Trophoblast cell (in vitro differentiated cells and primary cell): Measurements from ENCODE around the gene PCK2.

Experiments used
- DNase-seq, 2 donors: peaks; one replicate each; pipeline ENCODE4 v3.0.0-alpha.2; 2016
- H2AFZ ChIP-seq: 2 replicates; pipeline ENCODE4 v1.6.1; 2013; ENCODE audit warnings: low read length, moderate library complexity, mild to moderate bottlenecking; ENCODE audit not compliant: insufficient read depth, poor library complexity
- H2AK5ac ChIP-seq: 2 replicates; pipeline ENCODE4 v1.6.1; 2013; ENCODE audit warnings: mild to moderate bottlenecking, low read length
- H2BK120ac ChIP-seq: 2 replicates; pipeline ENCODE4 v1.6.1; 2013; ENCODE audit warnings: low read length, mild to moderate bottlenecking, moderate library complexity; ENCODE audit not compliant: insufficient read depth, poor library complexity
- H2BK12ac ChIP-seq: 2 replicates; pipeline ENCODE4 v1.6.1; 2013; ENCODE audit warnings: mild to moderate bottlenecking, low read length, moderate library complexity
- H2BK5ac ChIP-seq: 2 replicates; pipeline ENCODE4 v1.6.1; 2013; ENCODE audit warnings: low read length, low read depth, moderate library complexity, mild to moderate bottlenecking; ENCODE audit not compliant: poor library complexity
- H3K14ac ChIP-seq: 2 replicates; pipeline ENCODE4 v1.6.1; 2013; ENCODE audit warnings: mild to moderate bottlenecking, low read length
- H3K18ac ChIP-seq: 2 replicates; pipeline ENCODE4 v1.6.1; 2013; ENCODE audit warnings: mild to moderate bottlenecking, low read length
- H3K23ac ChIP-seq: 2 replicates; pipeline ENCODE4 v1.6.1; 2013; ENCODE audit warnings: low read length
- H3K27ac ChIP-seq: 2 replicates; pipeline ENCODE4 v1.5.1; 2013; ENCODE audit warnings: low read depth, mild to moderate bottlenecking, inconsistent platforms, low read length, moderate library complexity
- H3K27me3 ChIP-seq: 2 replicates; pipeline ENCODE4 v1.6.1; 2013; ENCODE audit warnings: inconsistent platforms, mild to moderate bottlenecking, low read length, moderate library complexity; ENCODE audit not compliant: insufficient read depth
- H3K36me3 ChIP-seq, 2 experiments: 1 replicate in 1 of 2; 2 replicates in 1 of 2; pipeline ENCODE4 v1.6.1; 2013; ENCODE audit warnings: low read length in 2 of 2, mild to moderate bottlenecking in 2 of 2, moderate library complexity in 1 of 2; ENCODE audit not compliant: insufficient read depth in 2 of 2, control insufficient read depth in 1 of 2
- H3K4ac ChIP-seq: 2 replicates; pipeline ENCODE4 v1.6.1; 2013; ENCODE audit warnings: low read depth, mild to moderate bottlenecking, low read length, moderate library complexity
- H3K4me1 ChIP-seq, 2 experiments: 1 replicate in 1 of 2; 2 replicates in 1 of 2; pipeline ENCODE4 v1.6.1; 2013; ENCODE audit warnings: low read length in 2 of 2, mild to moderate bottlenecking in 2 of 2, moderate library complexity in 1 of 2; ENCODE audit not compliant: insufficient read depth in 2 of 2, control insufficient read depth in 1 of 2
- H3K4me2 ChIP-seq: 2 replicates; pipeline ENCODE4 v1.6.1; 2013; ENCODE audit warnings: inconsistent platforms, mild to moderate bottlenecking, low read length, moderate library complexity
- H3K4me3 ChIP-seq: 2 replicates; pipeline ENCODE4 v1.5.1; 2013; ENCODE audit warnings: mild to moderate bottlenecking, low read depth, low read length, inconsistent platforms
- H3K79me1 ChIP-seq: one replicate; pipeline ENCODE4 v1.6.1; 2013; ENCODE audit warnings: low read length
- H3K79me2 ChIP-seq: 2 replicates; pipeline ENCODE4 v1.6.1; 2013; ENCODE audit warnings: low read length, mild to moderate bottlenecking; ENCODE audit not compliant: control insufficient read depth, insufficient read depth, poor library complexity
- H3K9ac ChIP-seq: 2 replicates; pipeline ENCODE4 v1.6.1; 2013; ENCODE audit warnings: mild to moderate bottlenecking, low read length
- H3K9me3 ChIP-seq: 2 replicates; pipeline ENCODE4 v1.6.1; 2013; ENCODE audit warnings: low read depth, mild to moderate bottlenecking, control low read depth, inconsistent platforms, low read length; ENCODE audit not compliant: insufficient read depth
- H4K12ac ChIP-seq: 2 replicates; pipeline ENCODE4 v1.6.1; 2013; ENCODE audit warnings: low read depth, mild to moderate bottlenecking, low read length, moderate library complexity
- H4K8ac ChIP-seq: 2 replicates; pipeline ENCODE4 v1.6.1; 2013; ENCODE audit warnings: low read depth, mild to moderate bottlenecking, low read length, moderate library complexity
- H4K91ac ChIP-seq: one replicate; pipeline ENCODE4 v1.6.1; 2013; ENCODE audit warnings: low read depth, mild to moderate bottlenecking, low read length, moderate library complexity
- WGBS: extraction: QIAGEN DNeasy Blood & Tissue Kit; methylation state at CpG from one replicate; pipeline ENCODE4 v1.1.7; 2013; ENCODE audit warnings: missing lambda C conversion rate; ENCODE audit not compliant: insufficient read length, insufficient coverage; ENCODE audit errors: extremely low coverage; 5-methylcytosine and 5-hydroxymethylcytosine counted together

Gene PCK2

DNA sequence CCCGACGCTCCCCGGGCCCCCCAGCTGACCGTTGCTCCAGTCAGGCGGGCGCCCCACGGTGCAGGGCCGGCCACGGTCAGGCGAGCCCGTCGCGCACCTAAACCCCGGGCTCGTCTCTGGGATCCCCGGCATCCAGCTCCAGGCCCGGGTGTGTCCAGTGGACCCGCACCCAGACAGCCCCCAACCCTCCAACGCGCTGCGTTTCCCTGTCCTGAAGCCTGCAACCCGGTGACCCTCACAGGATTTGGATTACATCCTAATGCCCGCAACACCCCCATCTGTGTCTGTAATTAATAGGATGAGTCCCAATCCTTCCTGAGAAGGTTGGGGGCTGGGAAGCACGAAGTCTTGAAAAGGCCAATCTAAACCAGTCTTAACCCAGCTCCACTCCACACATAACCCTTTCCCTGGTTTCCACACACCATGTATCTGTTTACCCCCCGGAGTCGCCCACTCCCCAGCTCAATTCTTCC, 12.3 kb upstream of the PCK2 start:
- H3K18ac ChIP-seq: no peak overlapping the region
- H2BK12ac ChIP-seq: no peak overlapping the region
- H2AFZ ChIP-seq: no peak overlapping the region
- H3K4ac ChIP-seq: no peak overlapping the region
- H4K8ac ChIP-seq: peak overlapping the region; percentile 47
- no peaks in the 10 kb centered on the region for H3K36me3 ChIP-seq
- peaks cover 14% of the 10 kb centered on the region for H3K27me3 ChIP-seq
- peaks cover 3 to 6% of the 10 kb centered on the region in 2 experiments for H3K4me1 ChIP-seq
- no peak overlapping the region for H4K12ac ChIP-seq
- no peak overlapping the region for H3K23ac ChIP-seq
- H4K91ac ChIP-seq: no peak overlapping the region
- DNase-seq: peak in 1 of 2 donors; percentile 3
- no peak overlapping the region for H3K27ac ChIP-seq
- peak overlapping the region; percentile 71 for H3K4me3 ChIP-seq
- peak overlapping the region; percentile 97 for H3K4me2 ChIP-seq
- no peaks in the 10 kb centered on the region for H3K79me1 ChIP-seq
- no peak overlapping the region for H2AK5ac ChIP-seq
- H2BK120ac ChIP-seq: no peak overlapping the region
- no peaks in the 10 kb centered on the region for H3K79me2 ChIP-seq
- no CpG with 5 or more reads among the region's 26 CpGs for WGBS
- no peak overlapping the region for H3K14ac ChIP-seq
- no peak overlapping the region for H2BK5ac ChIP-seq
- H3K9ac ChIP-seq: no peak overlapping the region
- H3K9me3 ChIP-seq: peaks cover 1% of the 10 kb centered on the region

DNA sequence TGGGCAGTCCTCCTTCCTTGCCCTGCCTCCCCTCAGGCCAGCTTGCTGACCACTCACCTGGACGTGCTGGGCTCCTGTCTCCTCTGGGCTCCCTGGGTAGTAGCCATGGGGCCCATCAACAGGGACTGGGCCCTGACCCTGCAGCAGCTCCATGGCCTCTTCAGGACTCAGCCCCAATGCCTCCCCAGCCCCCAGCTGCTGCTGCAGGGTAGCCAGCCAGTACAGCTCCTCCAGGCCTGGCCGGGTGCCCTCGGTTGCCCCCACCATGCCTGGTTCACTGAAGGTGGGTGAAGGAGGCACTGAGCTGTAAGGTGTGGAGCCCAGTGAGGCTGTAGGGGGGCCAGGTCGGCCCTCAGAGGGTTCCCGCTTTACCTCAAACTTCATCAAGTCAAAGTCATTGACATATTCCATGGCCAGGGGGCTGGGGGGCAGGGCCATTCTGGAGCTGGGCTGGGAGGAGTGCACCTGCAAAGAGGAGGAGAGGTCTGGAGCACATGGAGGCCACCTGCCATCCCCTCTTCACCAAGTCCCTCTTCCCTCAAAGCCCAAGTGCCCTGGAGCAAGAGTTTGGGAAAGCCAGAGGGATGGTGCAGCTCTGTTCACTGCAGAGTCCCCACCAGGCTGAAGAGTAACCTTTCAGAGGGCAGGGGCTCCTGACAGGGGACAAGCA, 11.6 kb upstream of the PCK2 start:
- WGBS: no CpG with 5 or more reads among the region's 5 CpGs
- Histone ChIP-seq H3K36me3 (no peaks in the 10 kb centered on the region), H3K14ac (no peak overlapping the region), H3K27me3 (peaks cover 14% of the 10 kb centered on the region), H3K79me1 (no peaks in the 10 kb centered on the region), H3K27ac (no peak overlapping the region), H2BK12ac (no peak overlapping the region), H3K9ac (no peak overlapping the region), H2BK5ac (no peak overlapping the region), H2AK5ac (no peak overlapping the region), H3K4me2 (no peak overlapping the region), H2BK120ac (no peak overlapping the region), H3K4ac (no peak overlapping the region), H3K4me3 (no peak overlapping the region), H4K91ac (no peak overlapping the region), H2AFZ (no peak overlapping the region), H3K4me1 (peaks cover 3 to 6% of the 10 kb centered on the region in 2 experiments), H3K18ac (no peak overlapping the region), H3K9me3 (no peaks in the 10 kb centered on the region), H3K23ac (no peak overlapping the region), H4K8ac (no peak overlapping the region), H3K79me2 (no peaks in the 10 kb centered on the region), H4K12ac (no peak overlapping the region)
- DNase-seq: no peak

GRCh38 chr14:24083462-24083861, 10.6 kb upstream of the PCK2 start:
- Histone ChIP-seq H3K23ac (no peak overlapping the region), H2BK5ac (no peak overlapping the region), H4K91ac (no peak overlapping the region), H3K4me3 (no peak overlapping the region), H4K12ac (no peak overlapping the region), H3K79me2 (no peaks in the 10 kb centered on the region), H3K4me1 (peaks cover 3 to 6% of the 10 kb centered on the region in 2 experiments), H3K36me3 (no peaks in the 10 kb centered on the region), H3K14ac (no peak overlapping the region), H4K8ac (no peak overlapping the region), H2BK12ac (no peak overlapping the region), H3K4me2 (no peak overlapping the region), H2AK5ac (no peak overlapping the region), H3K9me3 (no peaks in the 10 kb centered on the region), H3K4ac (no peak overlapping the region), H2AFZ (no peak overlapping the region), H3K27me3 (peaks cover 14% of the 10 kb centered on the region), H3K18ac (no peak overlapping the region), H3K27ac (no peak overlapping the region), H3K9ac (no peak overlapping the region), H3K79me1 (no peaks in the 10 kb centered on the region), H2BK120ac (no peak overlapping the region)
- no peak for DNase-seq
- no CpG with 5 or more reads among the region's 3 CpGs for WGBS

- Histone ChIP-seq H3K27me3 (peaks cover 14% of the 10 kb centered on the region), H3K4me3 (no peak overlapping the region), H4K12ac (no peak overlapping the region), H3K18ac (no peak overlapping the region), H3K4me1 (peaks cover 3 to 6% of the 10 kb centered on the region in 2 experiments), H3K79me2 (no peaks in the 10 kb centered on the region), H3K23ac (no peak overlapping the region), H4K8ac (no peak overlapping the region), H3K36me3 (no peaks in the 10 kb centered on the region), H3K9ac (no peak overlapping the region), H2BK5ac (no peak overlapping the region), H3K27ac (no peak overlapping the region), H2AFZ (no peak overlapping the region), H4K91ac (no peak overlapping the region), H2BK12ac (no peak overlapping the region), H3K4me2 (no peak overlapping the region), H2AK5ac (no peak overlapping the region), H2BK120ac (no peak overlapping the region), H3K9me3 (no peaks in the 10 kb centered on the region), H3K79me1 (no peaks in the 10 kb centered on the region), H3K4ac (no peak overlapping the region), H3K14ac (no peak overlapping the region)
- WGBS: no CpG with 5 or more reads among the region's 2 CpGs
- DNase-seq: no peak
Observed at GRCh38 chr14:24084440-24084839, 9.7 kb upstream of the PCK2 start.
